Sigmoid colon (tissue), 4 donors: ENCODE measurements around the gene RSPO3.

Source experiments
- POLR2A ChIP-seq, 2 donors: fragments of 450-650 bp; IDR thresholded peaks; one replicate each; pipeline ENCODE4 v1.6.1; 2016; ENCODE audit warnings: antibody characterized with exemption in 2 of 2, mild to moderate bottlenecking in 2 of 2, moderate library complexity in 2 of 2
- POLR2AphosphoS5 ChIP-seq, 4 donors: sonication (generic); formaldehyde crosslinking; IDR thresholded peaks; one replicate each; pipeline ENCODE4 v1.6.1; 2017; ENCODE audit warnings: antibody characterized with exemption in 4 of 4
- TF ChIP-seq, protein P1 (sequence below), 4 experiments: fragments of 450-650 bp in 3 of 4; fragments of 200-600 bp in 1 of 4; IDR thresholded peaks; one replicate each; pipeline ENCODE4 v1.5.1; 2016 to 2019; ENCODE audit warnings: antibody characterized with exemption in 4 of 4, mild to moderate bottlenecking in 3 of 4, moderate library complexity in 2 of 4

DNA sequence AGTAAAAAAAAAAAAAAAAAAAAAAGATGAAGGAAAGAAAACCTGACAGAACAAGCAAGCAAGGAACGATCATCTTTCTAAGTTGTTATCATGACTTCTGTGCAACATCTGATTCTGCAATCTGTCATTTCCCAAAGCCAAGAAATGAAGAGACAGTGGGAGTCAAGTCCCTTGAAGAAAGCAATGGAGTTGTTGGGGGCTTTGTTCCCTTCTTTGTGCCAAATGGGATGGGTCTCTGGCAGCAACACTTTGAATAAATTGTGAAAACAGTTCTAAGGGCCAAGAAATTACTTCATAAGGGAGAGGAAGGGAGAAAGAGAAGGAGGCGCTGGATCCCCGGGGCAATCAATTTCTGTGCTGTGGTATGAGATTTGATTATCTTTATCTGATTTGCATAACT lies 33.3 kb upstream of the RSPO3 start:
- TF ChIP-seq, protein P1, sequence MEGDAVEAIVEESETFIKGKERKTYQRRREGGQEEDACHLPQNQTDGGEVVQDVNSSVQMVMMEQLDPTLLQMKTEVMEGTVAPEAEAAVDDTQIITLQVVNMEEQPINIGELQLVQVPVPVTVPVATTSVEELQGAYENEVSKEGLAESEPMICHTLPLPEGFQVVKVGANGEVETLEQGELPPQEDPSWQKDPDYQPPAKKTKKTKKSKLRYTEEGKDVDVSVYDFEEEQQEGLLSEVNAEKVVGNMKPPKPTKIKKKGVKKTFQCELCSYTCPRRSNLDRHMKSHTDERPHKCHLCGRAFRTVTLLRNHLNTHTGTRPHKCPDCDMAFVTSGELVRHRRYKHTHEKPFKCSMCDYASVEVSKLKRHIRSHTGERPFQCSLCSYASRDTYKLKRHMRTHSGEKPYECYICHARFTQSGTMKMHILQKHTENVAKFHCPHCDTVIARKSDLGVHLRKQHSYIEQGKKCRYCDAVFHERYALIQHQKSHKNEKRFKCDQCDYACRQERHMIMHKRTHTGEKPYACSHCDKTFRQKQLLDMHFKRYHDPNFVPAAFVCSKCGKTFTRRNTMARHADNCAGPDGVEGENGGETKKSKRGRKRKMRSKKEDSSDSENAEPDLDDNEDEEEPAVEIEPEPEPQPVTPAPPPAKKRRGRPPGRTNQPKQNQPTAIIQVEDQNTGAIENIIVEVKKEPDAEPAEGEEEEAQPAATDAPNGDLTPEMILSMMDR (IDR thresholded peaks at IDR 0.05), result no peak
- no peak for TF ChIP-seq POLR2AphosphoS5 (IDR thresholded peaks at IDR 0.05)
- TF ChIP-seq POLR2A (IDR thresholded peaks at IDR 0.05), result no peak
